HG03469 (cell line): ENCODE results near the gene CTCFL.

Experiments used
- ATAC-seq: cut with Tn5 transposase; IDR thresholded peaks from one replicate; pipeline ENCODE4 v1.9.1; 2021; ENCODE audit warnings: mild to moderate bottlenecking, moderate library complexity, moderate number of reproducible peaks; ENCODE audit not compliant: unreplicated experiment

CTCFL gene

DNA sequence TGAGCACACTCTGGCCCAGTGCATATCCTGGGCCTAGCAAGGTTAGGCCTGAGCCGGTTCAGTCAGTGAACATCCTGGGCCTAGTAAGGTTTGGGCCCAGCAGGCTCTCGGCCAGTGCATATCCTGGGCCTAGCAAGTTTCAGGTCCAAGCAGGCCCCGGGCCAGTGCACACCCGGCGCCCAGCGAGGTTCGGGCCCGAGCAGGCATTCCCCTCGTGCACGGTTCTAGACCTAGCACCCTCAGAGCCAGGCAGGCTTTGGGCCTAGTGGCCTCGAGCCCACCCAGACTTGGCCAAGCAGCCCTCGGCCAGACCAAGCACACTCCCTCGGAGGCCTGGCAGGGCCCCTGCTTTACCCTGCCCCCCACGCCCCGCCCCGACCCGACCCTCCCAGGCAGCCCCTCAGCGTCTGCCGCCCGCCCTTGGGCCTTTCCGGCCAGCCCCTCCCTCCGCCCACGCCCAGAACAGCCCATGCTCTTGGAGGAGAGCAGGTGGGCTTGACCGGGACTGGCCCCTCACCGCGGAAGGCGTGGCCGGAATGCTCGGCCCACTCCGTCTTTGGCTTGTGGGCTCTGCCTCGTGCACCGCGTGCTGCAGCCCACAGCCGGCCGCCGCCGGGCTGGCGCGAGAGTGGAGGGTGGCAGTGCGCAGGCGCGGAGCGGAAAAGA is at the start of gene CTCFL:
Gene CTCFL (minus strand): TSS at position 630 of the 666 bp plus-strand sequence. CDS start 935 bp downstream, outside the sequence.
- ATAC-seq = no peak

DNA sequence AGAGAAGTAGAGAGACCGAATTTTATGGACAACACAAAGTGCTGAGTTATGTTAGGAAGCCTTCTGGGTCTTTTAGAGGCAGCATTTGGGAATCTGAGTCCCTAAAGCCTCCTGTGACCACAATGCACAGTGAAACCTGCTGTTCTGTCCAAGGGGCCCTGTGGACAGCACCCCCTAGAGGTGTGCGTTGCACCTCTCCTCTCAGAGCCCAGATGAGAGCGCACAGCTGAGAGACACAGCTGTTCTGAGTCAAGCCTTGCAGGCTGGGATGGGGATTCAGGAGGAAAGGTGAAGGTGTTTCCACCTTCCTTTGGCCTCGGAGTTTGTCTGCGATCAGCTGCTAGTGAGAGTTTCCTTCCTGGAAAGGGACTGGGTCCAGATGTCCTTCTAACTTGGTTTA is 49.0 kb upstream of the CTCFL start:
- ATAC-seq = no peak

- ATAC-seq = no peak
Observed at GRCh38 chr20:57573242-57573641, 48.3 kb upstream of the CTCFL start.

DNA sequence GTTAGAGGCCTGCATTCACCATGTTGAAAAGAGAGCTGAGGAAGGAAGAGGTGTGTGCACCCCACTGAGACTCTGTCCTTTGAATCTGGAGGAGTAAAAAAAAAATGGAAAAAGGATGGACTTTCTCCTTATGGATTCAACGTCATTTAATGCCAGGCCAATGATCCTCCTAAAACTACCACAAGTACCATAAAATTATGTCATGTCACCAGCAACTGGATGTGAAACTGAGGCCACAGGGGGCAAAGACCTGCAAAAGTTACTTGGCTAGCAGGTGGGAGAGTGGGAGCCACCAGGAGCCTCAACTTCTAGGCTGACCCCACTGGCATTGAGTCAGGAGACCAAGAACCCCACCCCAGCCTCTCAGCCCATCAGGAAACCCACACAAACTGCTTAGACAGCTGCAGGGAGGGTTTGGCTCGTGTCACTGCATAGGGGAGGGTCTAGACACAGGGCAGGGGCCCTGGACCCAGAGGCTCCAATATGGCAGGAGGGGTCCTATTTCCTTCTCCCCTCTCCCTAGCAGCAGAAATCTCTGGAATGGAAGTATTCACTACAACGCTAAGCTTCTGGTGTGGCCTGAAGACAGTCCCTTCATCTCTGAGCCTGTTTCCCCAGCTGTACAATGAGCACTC is 47.0 kb upstream of the CTCFL start:
- ATAC-seq = no peak

GRCh38 chr20:57570920-57571319 is 46.0 kb upstream of the CTCFL start:
- ATAC-seq = no peak

- ATAC-seq = no peak
Observed at GRCh38 chr20:57570145-57570850, 45.4 kb upstream of the CTCFL start.

GRCh38 chr20:57568960-57569359 is 44.0 kb upstream of the CTCFL start:
- ATAC-seq = no peak

DNA sequence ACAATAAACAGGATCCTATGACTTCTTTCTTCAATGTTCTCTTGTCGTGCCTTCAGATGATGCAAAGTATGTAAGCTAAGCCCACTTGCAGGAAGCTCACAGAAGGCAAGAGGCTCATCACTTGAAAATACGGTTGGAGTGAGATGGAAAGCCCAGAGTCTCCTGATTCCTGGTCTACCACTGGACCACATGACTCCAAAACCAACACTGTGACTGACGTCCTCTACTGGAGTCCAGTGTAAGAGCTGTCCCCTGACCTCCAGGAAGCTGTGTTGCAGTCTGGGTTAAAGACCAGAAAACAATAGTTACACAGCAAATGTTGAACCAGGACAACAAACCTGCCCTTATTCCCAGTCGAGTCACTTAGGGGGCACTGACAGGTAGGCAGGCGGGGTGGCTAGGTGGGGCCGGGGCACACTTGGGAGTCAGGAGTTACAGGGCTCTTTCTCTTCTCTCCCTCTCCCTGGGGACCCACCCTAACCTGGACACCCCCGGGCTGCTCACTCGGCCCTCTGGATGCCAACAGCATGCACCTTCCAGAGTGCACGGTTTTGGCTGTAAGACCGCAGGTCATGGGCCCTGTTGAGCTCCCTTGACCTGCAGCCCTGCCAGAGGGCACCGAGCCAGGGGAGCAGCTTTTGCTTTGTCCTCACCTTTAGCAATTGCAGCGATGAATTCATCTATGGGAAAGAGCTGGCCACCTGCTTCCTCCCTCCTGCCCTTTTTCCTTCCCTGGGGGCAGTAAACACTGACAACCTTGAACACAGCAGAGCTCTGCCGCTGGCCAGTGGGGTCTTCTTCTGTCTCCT is 43.4 kb upstream of the CTCFL start:
- ATAC-seq = no peak

- ATAC-seq = no peak
Observed at GRCh38 chr20:57567471-57568079, 42.6 kb upstream of the CTCFL start.

- no peak for ATAC-seq
Observed at GRCh38 chr20:57566803-57567459, 42.0 kb upstream of the CTCFL start.

GRCh38 chr20:57566399-57566798 is 41.5 kb upstream of the CTCFL start:
- ATAC-seq = no peak

- ATAC-seq = no peak
Observed at GRCh38 chr20:57564951-57565642, 40.2 kb upstream of the CTCFL start.

- ATAC-seq = no peak
Observed at GRCh38 chr20:57564180-57564802, 39.4 kb upstream of the CTCFL start.

GRCh38 chr20:57563522-57563921 is 38.6 kb upstream of the CTCFL start:
- no peak for ATAC-seq

- no peak for ATAC-seq
Observed at GRCh38 chr20:57562541-57563465, 37.9 kb upstream of the CTCFL start.

GRCh38 chr20:57561356-57562279 is 36.7 kb upstream of the CTCFL start:
- no peak for ATAC-seq
